Gastrocnemius medialis (tissue), 4 donors: ENCODE data around the gene AGO3.

Experiments used
- POLR2A ChIP-seq, 2 donors: fragments of 450-650 bp; IDR thresholded peaks; one replicate each; pipeline ENCODE4 v1.6.1; 2017; ENCODE audit warnings: antibody characterized with exemption in 2 of 2, mild to moderate bottlenecking in 2 of 2, moderate library complexity in 2 of 2
- TF ChIP-seq, protein P1 (sequence below), 5 experiments: fragments of 450-650 bp in 3 of 5; fragments of 200-600 bp in 2 of 5; sonication (generic) in 2 of 5; IDR thresholded peaks in 4 of 5; conservative IDR thresholded peaks in 1 of 5; 1 replicate in 4 of 5; 2 replicates in 1 of 5; pipeline ENCODE4 v1.5.1; 2016 to 2019; ENCODE audit warnings: antibody characterized with exemption in 5 of 5, mild to moderate bottlenecking in 3 of 5, moderate library complexity in 3 of 5

DNA sequence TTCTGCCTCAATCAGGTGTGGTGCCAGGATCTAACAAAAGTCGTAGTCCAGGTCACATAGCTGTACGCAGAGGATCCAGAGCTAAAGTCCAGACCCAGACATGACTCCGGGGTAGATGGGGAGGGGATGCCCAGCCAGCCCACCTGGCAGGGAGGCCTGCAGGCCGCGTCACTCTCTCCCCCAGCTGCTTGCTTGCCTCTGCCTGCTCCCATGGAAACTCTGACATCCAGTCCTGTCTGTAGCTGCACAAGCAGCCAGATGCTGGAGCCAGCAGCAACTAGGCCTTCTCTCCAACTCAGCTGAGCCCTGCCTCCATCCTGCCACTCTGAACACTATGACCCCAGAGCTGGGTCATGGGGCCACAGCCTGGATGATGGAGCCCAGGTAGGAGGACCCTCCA, 186.0 kb downstream of the AGO3 start:
- TF ChIP-seq, protein P1, sequence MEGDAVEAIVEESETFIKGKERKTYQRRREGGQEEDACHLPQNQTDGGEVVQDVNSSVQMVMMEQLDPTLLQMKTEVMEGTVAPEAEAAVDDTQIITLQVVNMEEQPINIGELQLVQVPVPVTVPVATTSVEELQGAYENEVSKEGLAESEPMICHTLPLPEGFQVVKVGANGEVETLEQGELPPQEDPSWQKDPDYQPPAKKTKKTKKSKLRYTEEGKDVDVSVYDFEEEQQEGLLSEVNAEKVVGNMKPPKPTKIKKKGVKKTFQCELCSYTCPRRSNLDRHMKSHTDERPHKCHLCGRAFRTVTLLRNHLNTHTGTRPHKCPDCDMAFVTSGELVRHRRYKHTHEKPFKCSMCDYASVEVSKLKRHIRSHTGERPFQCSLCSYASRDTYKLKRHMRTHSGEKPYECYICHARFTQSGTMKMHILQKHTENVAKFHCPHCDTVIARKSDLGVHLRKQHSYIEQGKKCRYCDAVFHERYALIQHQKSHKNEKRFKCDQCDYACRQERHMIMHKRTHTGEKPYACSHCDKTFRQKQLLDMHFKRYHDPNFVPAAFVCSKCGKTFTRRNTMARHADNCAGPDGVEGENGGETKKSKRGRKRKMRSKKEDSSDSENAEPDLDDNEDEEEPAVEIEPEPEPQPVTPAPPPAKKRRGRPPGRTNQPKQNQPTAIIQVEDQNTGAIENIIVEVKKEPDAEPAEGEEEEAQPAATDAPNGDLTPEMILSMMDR (IDR thresholded peaks at IDR 0.05 in 4 of 5, conservative IDR thresholded peaks at IDR 0.05 in 1 of 5): no peak
- TF ChIP-seq POLR2A (IDR thresholded peaks at IDR 0.05): no peak
